GM13977 (cell line): ENCODE data around the gene RIC8A.

Experiments used
- DNase-seq: peaks from one replicate; pipeline ENCODE4 v3.0.0; 2012; ENCODE audit warnings: low spot score
- in situ Hi-C: fragments of 300-500 bp; cut with MboI; formaldehyde crosslinking; loops from one replicate; pipeline ENCODE4 v1.12.0; 2022; ENCODE audit warnings: low sequenced_read_pairs, low pct_unique_long_range_greater_than_20kb, mixed read lengths, inconsistent platforms; ENCODE audit not compliant: unreplicated experiment
- TF ChIP-seq, protein P1 (sequence below): IDR thresholded peaks from 2 replicates; pipeline ENCODE4 v1.5.1; 2012; ENCODE audit warnings: mild to moderate bottlenecking, control low read depth; ENCODE audit not compliant: insufficient read depth; ENCODE audit errors: extremely low read depth, missing control alignments

Gene RIC8A

DNA sequence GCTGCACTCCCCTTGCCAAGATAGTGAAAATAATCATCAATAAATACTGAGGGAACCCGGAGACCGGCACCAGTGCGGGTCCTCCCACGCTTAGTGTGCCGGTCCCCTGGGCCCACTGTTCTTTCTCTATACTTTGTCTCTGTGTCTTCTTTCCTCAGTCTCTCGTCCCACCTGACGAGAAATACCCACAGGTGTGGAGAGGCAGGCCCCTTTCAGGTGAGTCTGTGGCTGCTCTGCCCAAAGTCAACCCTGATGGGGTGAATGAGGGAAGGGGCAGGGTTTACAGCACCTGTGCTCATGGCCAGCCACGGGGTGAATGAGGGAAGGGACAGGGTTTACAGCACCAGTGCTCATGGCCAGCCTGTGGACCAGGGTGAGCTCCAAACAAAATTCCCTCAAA lies 5.0 kb upstream of the RIC8A start:
- no peak for DNase-seq
- TF ChIP-seq, protein P1, sequence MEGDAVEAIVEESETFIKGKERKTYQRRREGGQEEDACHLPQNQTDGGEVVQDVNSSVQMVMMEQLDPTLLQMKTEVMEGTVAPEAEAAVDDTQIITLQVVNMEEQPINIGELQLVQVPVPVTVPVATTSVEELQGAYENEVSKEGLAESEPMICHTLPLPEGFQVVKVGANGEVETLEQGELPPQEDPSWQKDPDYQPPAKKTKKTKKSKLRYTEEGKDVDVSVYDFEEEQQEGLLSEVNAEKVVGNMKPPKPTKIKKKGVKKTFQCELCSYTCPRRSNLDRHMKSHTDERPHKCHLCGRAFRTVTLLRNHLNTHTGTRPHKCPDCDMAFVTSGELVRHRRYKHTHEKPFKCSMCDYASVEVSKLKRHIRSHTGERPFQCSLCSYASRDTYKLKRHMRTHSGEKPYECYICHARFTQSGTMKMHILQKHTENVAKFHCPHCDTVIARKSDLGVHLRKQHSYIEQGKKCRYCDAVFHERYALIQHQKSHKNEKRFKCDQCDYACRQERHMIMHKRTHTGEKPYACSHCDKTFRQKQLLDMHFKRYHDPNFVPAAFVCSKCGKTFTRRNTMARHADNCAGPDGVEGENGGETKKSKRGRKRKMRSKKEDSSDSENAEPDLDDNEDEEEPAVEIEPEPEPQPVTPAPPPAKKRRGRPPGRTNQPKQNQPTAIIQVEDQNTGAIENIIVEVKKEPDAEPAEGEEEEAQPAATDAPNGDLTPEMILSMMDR = no peak
- in situ Hi-C loops = no loop called here

DNA sequence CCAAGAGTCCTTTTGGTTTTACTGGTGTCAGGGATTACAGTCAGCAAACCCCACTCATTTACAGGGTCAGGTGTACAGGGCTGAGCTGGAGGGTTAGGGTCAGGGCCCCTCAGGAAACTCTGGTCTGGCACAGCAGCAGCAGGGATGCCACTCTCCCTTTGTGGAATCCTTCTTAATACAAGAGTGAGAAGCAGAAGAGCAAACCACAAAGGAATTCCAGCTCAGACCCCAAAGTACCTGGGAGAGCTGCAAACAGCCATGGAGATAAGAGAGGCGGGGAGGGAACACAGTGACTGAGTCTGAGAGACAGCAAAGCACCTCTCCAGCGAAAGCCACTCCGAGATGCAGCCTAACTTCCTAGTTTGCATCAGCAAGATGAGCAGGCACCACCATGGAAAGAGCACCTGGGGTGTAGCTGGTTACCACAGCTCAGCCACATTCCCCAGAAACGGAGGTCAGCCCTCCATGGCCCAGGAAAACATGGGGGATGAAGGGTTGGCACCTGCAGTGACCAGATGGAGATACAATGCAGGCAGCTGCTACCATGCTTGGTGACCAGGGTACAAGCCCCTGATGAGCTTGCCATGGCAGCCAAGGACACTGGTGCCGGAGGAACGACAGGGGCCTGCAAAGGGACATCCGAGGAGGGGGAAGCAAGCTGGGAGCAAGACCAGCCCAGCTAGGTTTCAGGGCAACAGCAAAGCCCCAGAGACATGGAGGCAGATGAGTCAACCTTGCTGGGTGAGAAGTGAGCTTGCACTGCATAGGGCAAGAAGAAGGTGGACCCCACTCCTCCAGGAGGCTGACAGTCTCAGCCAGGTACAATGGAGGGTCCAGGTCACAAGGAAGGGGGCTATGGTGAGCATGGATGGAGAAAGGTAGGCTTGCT lies 4.2 kb upstream of the RIC8A start:
- in situ Hi-C loops = no loop called here
- no peak for DNase-seq
- TF ChIP-seq, protein P1 = no peak

DNA sequence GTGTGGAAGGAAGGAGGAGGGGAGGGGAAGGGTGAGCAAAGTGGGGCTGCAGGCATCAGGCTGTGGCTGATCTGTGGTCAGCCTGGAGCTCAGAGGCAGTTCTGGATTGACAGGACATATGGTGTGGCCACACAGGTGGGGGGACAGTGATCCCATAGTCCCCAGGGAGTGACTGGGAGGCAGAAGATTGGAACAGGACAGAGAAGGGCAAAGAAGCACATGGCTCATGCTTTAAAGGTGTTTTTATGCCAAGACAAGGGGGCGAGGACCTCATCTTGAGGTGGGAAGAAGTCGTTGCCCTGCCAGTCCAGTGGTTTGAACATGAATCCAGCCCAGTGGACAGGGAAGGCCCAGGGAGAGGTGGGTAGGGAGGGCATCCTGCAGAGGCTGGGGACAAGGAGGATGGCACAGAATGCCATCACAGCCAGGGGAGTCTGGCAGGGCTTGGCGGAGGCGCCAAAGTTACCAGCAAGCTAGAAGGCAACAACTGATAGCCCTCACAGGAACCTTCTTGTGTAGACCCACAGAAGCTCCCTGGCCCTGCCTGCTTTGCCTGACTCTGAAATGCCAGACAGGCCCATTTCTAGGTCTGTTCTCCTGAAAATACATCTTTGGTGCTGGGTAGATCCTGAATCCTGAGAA lies 3.4 kb upstream of the RIC8A start:
- in situ Hi-C loops = no loop called here
- DNase-seq = no peak
- TF ChIP-seq, protein P1 = no peak

DNA sequence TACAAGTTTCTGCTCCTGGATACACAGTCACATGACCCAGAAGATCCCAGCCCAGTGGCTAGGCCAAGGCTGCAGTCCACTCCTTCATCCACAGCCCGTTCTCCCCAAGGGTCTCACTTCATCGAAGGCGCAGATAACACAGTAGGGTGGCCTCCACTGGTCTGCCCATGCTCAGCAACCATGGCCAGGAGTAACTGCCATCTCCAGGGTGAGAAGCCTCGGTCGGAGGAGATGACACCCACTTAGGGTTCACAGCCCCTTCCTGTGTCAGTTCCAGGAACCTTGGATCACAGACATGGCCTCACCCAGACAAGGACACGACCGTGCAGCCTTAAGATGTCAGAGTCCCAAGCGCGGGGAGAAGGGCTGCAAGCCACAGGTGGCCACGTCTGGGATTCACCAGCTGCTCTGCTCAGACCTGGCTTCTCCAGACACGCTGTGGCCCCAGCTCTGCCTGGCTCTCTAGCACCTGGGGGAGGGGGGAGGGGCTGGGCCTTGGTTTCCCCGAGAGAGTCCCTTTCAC lies 2.9 kb upstream of the RIC8A start:
- DNase-seq = no peak
- TF ChIP-seq, protein P1 = no peak
- in situ Hi-C loops = no loop called here

DNA sequence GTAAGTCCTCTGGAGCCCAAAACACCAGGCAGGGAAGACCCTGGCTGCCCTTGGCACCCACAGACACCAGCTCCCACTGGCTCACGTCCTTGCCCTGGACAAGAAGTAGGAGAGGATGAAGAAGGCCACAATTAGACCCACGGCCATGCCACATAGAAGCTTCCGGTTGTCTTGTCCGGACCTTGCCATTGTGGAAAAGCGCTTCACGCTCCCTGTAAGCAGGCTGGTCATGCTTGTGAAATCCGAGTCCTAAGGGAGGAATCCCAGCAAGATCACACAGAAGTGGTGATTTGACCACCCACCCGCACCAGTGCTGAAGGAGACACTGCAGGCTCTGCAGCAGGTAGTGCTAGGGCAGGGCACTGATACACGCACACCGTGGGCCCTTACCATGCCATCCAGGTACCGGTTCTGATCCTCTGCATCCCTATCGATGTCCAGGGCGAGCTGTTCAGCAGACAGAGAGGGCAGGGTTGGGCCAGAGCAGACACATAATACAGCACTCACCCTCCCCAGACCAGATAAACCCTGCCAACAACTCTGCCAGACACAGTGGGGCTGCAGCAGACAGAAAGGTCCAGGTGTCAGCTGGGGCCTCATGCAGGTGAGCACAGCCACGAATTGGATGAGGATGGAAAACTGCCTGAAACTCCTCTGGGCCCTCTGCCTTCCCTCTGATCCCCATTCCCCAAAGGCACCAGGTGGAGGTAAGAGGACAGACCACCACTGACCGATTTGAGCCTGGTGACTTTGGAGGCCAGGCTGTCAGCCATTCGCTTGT lies 2.1 kb upstream of the RIC8A start:
- in situ Hi-C loops = no loop called here
- DNase-seq = no peak
- TF ChIP-seq, protein P1 = no peak

DNA sequence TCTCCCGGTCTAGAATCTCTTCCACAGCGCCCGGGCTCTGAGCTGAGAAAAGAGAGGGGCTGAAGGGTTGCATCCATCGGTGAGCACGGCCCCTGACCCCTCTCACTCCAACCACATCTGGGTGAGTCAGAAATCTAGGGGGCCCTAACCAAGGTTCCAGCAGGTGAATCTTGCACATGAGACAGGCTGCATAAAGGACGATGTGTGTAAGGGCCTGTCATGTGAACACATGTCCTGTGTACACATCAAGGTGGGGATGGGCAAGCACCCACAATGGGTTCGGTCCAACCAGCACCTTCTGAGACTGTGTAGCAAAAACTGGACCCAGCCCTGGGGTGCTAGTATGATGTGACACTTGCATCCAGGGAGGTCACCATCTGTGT lies 1.5 kb upstream of the RIC8A start:
- TF ChIP-seq, protein P1 = no peak
- DNase-seq = no peak
- in situ Hi-C loops = no loop called here
